GM12878 (cell line): ENCODE results near the gene ASMTL.

ENCODE experiments used
- ATF7 ChIP-seq: fragments of 450-650 bp; IDR thresholded peaks from 2 replicates; pipeline ENCODE4 v1.6.1; 2016; ENCODE audit warnings: low read depth, mild to moderate bottlenecking
- RCOR1 ChIP-seq: conservative IDR thresholded peaks from 2 replicates; pipeline ENCODE4 v1.6.1; 2012; ENCODE audit warnings: low read depth, low read length, improper control_type of control experiment
- TAF1 ChIP-seq: IDR thresholded peaks from 2 replicates; pipeline ENCODE4 v1.6.1; 2011; ENCODE audit warnings: mild to moderate bottlenecking, low read depth, low read length, borderline replicate concordance
- ZNF207 ChIP-seq: fragments of 450-650 bp; IDR thresholded peaks from 2 replicates; pipeline ENCODE4 v1.6.1; 2014; ENCODE audit warnings: antibody characterized with exemption, mild to moderate bottlenecking, borderline replicate concordance
- TF ChIP-seq, protein P1 (sequence below), 3 experiments: IDR thresholded peaks in 2 of 3; conservative IDR thresholded peaks in 1 of 3; 2 replicates each; pipeline ENCODE4 v1.5.1; 2011; ENCODE audit warnings: low read depth in 3 of 3, low read length in 3 of 3, mild to moderate bottlenecking in 3 of 3, control low read depth in 2 of 3, moderate library complexity in 2 of 3, inconsistent platforms in 1 of 3, mixed read lengths in 1 of 3; ENCODE audit not compliant: control insufficient read depth in 2 of 3, insufficient read depth in 1 of 3; ENCODE audit errors: extremely low read depth in 1 of 3
- TF ChIP-seq, protein P2 (sequence below): fragments of 450-650 bp; IDR thresholded peaks from 2 replicates; pipeline ENCODE4 v1.6.1; 2016; ENCODE audit warnings: mild to moderate bottlenecking
- TF ChIP-seq, protein P3 (sequence below): IDR thresholded peaks from 2 replicates; pipeline ENCODE4 v1.6.1; 2012; ENCODE audit warnings: low read depth, low read length, improper control_type of control experiment
- TF ChIP-seq, protein P4 (sequence below): IDR thresholded peaks from 2 replicates; pipeline ENCODE4 v1.6.1; 2012; ENCODE audit warnings: low read depth, low read length, improper control_type of control experiment

DNA sequence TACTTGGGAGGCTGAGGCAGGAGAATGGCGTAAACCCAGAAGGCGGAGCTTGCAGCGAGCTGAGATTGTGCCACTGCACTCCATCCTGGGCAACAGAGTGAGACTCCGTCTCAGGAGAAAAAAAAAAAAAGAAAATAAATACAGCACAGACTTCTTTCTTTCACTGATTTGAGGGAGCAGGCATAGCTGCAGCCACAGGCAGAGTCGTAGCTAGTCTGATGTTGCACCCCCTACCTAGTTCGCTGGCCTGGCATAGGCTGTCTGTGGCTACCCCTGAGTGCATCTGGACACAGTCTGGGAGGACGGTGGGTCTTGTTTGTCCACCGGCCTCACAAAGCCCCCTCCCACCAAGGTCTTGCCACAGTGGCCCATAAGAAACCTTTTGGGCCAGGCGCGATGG, 94.7 kb downstream of the ASMTL start:
- TF ChIP-seq TAF1 (no peak), ATF7 (no peak), RCOR1 (no peak), ZNF207 (no peak)
- TF ChIP-seq, protein P1, sequence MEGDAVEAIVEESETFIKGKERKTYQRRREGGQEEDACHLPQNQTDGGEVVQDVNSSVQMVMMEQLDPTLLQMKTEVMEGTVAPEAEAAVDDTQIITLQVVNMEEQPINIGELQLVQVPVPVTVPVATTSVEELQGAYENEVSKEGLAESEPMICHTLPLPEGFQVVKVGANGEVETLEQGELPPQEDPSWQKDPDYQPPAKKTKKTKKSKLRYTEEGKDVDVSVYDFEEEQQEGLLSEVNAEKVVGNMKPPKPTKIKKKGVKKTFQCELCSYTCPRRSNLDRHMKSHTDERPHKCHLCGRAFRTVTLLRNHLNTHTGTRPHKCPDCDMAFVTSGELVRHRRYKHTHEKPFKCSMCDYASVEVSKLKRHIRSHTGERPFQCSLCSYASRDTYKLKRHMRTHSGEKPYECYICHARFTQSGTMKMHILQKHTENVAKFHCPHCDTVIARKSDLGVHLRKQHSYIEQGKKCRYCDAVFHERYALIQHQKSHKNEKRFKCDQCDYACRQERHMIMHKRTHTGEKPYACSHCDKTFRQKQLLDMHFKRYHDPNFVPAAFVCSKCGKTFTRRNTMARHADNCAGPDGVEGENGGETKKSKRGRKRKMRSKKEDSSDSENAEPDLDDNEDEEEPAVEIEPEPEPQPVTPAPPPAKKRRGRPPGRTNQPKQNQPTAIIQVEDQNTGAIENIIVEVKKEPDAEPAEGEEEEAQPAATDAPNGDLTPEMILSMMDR (IDR thresholded peaks at IDR 0.05 in 2 of 3, conservative IDR thresholded peaks at IDR 0.05 in 1 of 3; ENCODE audit: control insufficient read depth in 2 of 3, extremely low read depth in 1 of 3, insufficient read depth in 1 of 3, low read depth in 3 of 3, low read length in 3 of 3): no peak
- TF ChIP-seq, protein P2, sequence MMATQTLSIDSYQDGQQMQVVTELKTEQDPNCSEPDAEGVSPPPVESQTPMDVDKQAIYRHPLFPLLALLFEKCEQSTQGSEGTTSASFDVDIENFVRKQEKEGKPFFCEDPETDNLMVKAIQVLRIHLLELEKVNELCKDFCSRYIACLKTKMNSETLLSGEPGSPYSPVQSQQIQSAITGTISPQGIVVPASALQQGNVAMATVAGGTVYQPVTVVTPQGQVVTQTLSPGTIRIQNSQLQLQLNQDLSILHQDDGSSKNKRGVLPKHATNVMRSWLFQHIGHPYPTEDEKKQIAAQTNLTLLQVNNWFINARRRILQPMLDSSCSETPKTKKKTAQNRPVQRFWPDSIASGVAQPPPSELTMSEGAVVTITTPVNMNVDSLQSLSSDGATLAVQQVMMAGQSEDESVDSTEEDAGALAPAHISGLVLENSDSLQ: no peak
- TF ChIP-seq, protein P3, sequence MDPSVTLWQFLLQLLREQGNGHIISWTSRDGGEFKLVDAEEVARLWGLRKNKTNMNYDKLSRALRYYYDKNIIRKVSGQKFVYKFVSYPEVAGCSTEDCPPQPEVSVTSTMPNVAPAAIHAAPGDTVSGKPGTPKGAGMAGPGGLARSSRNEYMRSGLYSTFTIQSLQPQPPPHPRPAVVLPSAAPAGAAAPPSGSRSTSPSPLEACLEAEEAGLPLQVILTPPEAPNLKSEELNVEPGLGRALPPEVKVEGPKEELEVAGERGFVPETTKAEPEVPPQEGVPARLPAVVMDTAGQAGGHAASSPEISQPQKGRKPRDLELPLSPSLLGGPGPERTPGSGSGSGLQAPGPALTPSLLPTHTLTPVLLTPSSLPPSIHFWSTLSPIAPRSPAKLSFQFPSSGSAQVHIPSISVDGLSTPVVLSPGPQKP: no peak
- TF ChIP-seq, protein P4, sequence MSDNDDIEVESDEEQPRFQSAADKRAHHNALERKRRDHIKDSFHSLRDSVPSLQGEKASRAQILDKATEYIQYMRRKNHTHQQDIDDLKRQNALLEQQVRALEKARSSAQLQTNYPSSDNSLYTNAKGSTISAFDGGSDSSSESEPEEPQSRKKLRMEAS: no peak
